Loucy (cell line): ENCODE results near the gene CXXC4.

ENCODE experiments used
- CTCF ChIP-seq: fragments of 200-600 bp; sonication (generic); conservative IDR thresholded peaks from 2 replicates; pipeline ENCODE4 v1.5.1; 2014; ENCODE audit warnings: mild to moderate bottlenecking, antibody characterized with exemption, low read length
- EZH2phosphoT487 ChIP-seq: fragments of 200-600 bp; IDR thresholded peaks from 2 replicates; pipeline ENCODE4 v1.6.1; 2018; ENCODE audit warnings: antibody characterized with exemption, mild to moderate bottlenecking, moderate library complexity, borderline replicate concordance

- no peak for TF ChIP-seq CTCF
- TF ChIP-seq EZH2phosphoT487 = no peak
Measured at GRCh38 chr4:104444685-104445084, 50.0 kb downstream of the CXXC4 start.
